HG03175 (cell line): Measurements from ENCODE around the gene PIGW.

Experiments
- ATAC-seq: cut with Tn5 transposase; IDR thresholded peaks from one replicate; pipeline ENCODE4 v1.9.1; 2021; ENCODE audit warnings: mild to moderate bottlenecking, moderate library complexity; ENCODE audit not compliant: unreplicated experiment

Gene PIGW

DNA sequence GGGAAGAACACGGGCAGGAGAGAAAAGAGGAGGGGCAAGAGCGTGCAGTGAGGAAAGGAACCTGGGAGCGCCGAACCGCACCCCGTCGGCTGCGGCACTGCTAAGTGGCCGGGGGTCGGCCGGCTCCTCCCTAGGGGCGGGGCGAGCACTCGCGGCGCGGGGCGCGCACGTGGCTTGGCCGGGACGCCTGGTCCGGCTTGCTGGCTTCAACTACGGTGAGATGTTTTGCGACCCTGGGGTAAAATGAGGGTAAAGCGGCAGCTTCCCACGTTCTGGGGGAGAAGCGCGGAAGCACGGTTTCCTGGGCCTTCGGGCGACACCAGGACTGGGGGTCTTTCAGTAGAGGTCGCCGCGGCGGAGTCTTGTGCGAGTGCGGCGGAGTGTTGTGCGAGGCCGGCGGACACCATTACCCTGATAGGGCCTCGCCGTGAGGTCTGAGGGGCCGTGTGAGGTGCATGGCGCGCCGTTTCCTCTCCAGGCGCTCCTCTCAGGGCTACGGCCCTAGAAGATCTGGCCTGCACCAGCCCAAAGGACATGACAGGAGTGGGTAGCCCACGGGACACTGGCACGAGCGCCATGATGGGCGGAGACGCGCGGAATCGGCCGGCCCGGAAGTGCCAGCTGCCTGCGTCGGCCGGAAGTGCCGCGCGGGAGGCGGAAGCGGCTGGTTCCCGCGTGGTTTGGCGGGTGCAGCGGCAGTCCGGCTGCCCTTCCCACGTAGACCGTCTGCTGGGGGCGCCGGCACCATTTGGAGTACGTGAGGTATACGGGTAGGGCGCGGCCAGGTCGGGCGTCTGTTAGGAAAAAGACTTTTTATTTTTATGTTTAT is at the start of gene PIGW, which contains the start of gene MYO19:
TSS of gene PIGW (plus strand) at position 148 of the 829 bp plus-strand sequence. CDS start 2,115 bp downstream, outside the sequence.
TSS of gene MYO19 (minus strand) at position 29 of the 829 bp plus-strand sequence. CDS start 2,330 bp downstream, outside the sequence.
- ATAC-seq = peak; percentile 80

- no peak for ATAC-seq
Observed at GRCh38 chr17:36485027-36485426, 49.8 kb upstream of the PIGW start.

DNA sequence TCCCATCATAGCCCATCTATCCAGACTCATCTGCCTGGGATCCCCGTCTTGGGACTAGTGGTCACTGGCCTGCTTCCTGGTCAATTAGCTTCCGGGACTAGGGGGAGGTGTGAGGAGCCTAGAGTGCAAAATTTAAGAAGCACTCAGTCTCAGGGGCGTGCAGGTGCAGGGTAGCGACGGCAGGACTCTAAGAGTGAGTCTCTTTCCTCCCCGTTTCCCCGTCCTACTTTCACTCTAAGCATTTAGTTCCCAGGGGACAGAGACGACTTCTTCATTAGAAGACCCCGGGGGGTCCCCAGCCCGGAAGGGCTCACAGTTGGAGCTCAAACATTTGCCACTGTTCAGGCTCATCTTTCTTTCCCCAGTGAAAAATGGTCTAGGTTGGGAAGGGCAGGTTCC is 49.0 kb upstream of the PIGW start:
- ATAC-seq = no peak

GRCh38 chr17:36486204-36487194 is 48.3 kb upstream of the PIGW start, which contains the start of gene ZNHIT3:
Gene ZNHIT3 (plus strand): TSS chr17:36486681. CDS start chr17:36486700, 19 bp downstream.
- peak; percentile 92 for ATAC-seq

DNA sequence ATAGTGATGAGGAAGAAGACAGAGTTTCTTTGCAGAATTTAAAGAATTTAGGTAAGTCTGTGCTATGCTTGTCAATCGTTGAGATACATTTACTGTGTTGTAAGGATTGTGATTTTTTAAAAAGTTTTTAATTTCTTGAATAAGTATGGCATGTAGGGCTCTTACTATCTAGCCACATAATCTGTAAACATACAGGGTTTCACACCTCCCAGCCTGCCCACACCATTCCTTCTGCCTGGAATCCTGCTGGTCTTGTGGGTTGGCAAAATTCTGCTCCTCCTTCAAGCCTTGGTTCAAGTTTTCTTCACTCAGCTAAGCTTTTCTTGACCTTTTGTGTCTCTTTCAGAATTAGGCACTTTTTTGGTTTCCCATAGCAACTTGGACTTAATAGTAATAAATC is 40.8 kb upstream of the PIGW start:
- ATAC-seq = no peak

DNA sequence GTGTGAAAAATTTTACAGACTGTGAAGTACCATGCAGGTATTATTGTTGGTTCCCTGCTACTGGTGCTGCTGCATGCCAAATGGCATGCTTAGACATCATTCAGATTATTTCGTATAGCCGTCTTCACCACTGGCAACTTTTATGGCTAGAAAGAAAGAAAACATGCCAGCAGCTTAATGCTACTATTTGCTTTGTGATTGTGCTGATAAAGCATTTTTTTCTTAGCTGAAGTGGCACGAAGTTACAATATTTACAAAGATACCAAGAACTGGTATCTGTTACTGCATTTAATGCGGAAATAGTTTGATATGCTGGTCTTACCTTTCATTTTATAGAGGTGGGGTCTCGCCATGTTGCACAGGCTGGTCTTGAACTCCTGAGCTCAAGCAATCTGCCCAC is 40.1 kb upstream of the PIGW start:
- no peak for ATAC-seq

DNA sequence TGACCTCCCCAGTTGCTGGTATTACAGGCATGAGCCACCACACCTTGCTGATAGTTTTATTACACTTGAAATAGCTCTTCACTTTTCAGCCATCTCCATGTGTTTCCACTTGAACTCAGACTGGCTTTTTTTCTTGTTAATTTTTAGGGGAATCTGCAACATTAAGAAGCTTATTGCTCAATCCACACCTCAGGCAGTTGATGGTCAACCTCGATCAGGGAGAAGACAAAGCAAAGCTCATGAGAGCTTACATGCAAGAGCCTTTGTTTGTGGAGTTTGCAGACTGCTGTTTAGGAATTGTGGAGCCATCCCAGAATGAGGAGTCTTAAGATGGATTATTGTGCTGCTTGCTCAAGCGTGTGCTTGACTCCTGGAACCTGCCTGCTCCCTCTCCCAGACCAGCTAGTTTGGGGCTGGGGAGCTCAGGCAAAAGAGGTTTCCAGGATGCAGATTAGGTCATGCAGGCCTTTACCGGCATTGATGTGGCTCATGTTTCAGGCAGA is 39.7 kb upstream of the PIGW start:
- no peak for ATAC-seq

DNA sequence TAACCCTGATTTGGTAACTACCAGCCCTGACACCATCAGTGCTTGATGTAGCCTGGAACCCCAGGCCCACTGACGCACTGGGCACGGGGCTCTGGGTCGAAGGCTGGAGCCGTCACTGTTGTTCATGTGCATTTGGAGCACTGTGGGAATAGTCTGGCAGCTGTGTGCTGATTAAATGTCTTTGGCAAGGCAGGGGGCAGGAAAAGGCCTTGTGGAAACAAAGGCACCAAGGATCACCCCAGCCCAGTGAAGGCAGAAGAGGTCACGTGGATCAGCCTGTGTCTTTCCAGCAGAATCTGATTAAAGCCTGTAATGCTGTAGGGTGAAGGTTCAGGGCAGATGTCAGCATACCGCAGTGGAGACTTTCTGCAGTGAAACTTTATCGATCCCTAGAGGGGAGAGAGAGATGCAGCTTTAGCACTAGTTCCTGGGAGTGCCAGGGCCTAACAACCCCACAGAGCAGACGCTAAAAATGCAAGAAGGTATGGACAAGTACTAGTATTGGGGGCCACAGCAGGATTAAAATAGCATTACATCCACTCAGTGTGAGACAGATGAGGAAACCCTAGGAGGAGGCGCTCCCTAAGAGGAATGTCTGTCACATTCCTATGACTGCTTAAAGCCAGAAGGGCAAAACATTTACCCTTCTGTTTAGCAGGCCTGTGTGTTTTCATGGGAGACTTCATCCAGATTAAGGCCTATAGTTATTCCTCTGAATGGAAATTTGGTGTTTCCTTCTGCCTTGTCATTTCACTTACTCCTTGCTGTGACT is 38.6 kb upstream of the PIGW start:
- ATAC-seq = no peak

DNA sequence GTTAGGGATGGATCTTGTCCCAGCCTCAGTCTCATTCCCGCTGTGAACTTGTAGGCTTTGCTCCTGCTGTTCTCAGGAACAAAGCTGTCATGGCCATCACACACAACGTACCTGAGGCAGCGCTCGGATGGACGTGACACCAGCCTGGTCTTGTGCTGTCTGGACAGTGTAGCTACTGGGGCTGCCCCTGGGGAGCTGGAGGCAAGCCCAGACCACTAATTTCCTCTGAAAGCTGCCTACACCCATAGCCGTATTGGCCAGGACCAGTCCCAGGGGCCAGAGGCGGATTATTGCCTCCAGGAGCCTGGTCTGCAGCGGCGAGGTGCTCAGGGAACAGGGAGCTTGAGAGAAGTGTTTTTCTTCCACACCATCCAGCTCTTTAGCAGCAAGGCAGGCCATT is 36.6 kb upstream of the PIGW start:
- no peak for ATAC-seq

DNA sequence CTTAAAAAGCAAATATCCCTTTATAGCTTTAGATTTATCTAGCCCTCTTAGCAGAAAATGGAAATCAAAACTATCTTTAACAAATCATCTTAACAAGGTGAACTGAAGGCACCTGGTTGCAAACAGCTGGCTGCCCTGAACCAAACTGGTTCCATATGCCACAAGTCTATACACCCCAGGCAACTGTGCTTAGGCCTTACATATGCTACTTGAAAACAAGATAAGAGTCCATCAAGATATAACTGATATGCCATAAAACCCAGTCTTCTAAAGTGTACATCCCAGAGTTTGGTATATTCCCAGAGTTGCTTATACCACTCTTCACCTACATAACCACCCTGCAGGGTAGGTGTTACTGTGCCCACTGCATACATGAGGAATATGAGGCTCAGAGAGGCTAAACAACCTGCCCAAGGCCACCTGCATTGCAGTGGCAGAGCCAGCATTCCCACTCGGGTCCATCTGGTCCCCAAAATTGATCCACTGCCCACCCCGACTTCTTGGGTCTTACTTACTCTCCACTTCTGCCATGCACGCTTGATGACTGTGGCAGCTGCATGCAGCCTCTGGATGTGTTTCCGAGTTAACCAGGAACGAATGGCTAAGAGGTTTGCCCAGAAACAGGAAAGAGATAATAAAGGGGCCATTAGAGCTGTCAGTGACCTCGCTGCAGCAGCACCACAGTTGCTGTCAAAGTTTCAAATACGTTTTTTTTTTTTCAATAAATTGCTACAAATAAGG is 36.1 kb upstream of the PIGW start:
- ATAC-seq = no peak

- no peak for ATAC-seq
Observed at GRCh38 chr17:36500745-36501225, 34.0 kb upstream of the PIGW start.

DNA sequence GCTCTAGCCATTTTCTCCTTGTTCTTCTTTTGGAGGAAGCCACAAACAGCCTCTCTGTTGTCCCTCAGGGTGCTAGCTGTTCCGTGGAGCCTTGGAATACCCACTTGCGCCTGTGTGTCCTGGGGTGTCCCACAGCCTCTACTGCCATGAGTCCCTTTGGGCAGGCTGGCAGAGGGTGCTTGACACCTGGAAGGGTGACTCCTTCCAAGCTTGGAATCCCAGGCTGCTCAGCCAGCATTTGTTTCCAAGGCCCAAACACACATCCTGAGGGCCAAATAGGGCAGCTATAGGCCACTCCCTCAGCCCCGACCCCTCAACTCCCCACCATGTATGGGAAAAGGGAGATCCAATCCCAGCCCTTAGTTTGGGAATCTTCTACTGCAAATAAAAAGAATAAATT is 33.4 kb upstream of the PIGW start:
- no peak for ATAC-seq

GRCh38 chr17:36501963-36502362 is 32.8 kb upstream of the PIGW start:
- ATAC-seq = no peak

DNA sequence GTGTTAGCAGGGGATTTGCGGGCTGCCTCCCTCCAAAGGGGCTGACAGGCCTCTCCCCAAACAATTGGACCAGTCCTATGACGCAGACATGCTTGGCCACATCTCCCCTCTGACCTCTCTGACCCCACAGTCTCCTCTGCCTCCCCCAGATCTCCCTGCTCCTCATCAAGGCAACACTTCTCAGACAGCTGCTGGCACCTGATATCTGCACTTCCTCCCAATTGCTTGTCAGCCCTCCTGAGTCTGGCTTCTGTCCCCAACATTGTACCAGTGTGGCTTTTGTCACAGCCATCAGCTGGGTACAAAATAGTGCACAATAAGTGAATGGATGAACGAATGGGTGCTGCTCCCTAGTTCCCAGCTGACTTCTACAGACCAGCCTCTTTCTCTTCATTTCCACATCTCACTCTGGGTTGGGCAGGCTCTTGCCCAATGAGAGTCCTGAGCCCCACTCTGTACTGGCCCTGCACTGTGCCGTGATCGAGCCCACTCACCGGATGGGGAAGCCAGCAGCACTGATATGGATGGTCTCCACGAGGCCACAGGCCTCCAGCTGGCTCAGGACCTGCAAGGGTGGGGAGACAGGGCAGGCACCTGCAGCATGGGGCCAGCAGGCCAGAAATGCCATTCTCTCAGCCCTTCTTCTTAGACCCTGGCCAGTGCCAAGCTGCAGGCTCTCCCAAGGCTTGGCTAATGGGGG is 31.2 kb upstream of the PIGW start:
- no peak for ATAC-seq

DNA sequence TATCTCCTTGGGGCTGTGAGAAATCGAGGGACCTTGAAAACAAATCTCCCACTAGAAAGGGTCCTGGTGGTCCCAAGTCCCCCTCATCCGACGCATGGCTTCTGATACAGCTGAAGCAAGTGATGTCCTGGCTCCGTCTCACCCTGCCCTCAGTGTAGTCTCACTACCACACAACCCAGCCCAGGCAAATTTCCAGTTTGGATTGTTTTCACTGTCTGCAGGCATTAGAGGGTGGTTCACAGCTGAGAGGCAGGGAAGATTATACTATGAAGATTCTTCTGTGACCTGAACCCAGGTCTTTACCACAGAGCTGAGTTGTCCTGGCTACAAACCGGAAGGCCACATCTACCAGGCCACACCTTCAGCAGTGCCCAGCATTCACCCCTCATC is 30.6 kb upstream of the PIGW start:
- ATAC-seq = no peak

DNA sequence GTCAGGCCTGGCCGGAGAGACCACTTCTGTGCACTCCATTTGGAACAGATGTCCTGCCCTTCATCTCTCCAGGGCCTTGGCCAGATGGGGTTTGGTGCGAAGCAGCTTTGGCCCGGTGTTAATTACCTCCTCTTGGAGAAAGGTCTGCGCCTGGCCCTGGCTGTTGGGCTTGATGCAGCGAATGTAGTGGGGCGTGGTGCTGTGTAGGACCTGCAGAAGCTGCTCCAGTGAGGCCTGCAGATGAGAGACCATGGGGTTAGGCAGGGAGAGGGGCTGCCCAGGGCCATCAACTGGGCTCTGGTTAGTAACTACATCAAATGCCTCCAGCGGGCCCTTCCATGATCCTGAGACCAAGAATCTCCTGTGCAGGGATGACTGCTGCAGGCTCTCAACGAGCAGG is 29.6 kb upstream of the PIGW start:
- no peak for ATAC-seq

- no peak for ATAC-seq
Observed at GRCh38 chr17:36506249-36506826, 28.4 kb upstream of the PIGW start.

- no peak for ATAC-seq
Observed at GRCh38 chr17:36506831-36507230, 28.0 kb upstream of the PIGW start.

- no peak for ATAC-seq
Observed at GRCh38 chr17:36507266-36507665, 27.5 kb upstream of the PIGW start.
